Gastroesophageal sphincter (tissue), 4 donors: ENCODE results near the gene POU2F1. TPM values are rescaled to one million over a fixed set of nuclear protein-coding genes. Genes with fewer than 3 reads are reported as not detected.
"Not testable (repeated sequence)": the region's sequence is repeated elsewhere in the genome, so short reads cannot be mapped to it uniquely, and the experiment has no call there.

Experiments
- ATAC-seq: fragments of 150-250 bp; one replicate; pipeline ENCODE4 v1.9.1; 2016; ENCODE audit warnings: mild to moderate bottlenecking, moderate library complexity
- H3K27ac ChIP-seq, 4 donors: fragments of 200-600 bp; sonication (generic) in 3 of 4; 1 replicate in 3 of 4; 2 replicates in 1 of 4; pipeline ENCODE4 v1.5.1; 2016 to 2019
- H3K27me3 ChIP-seq: fragments of 200-600 bp; sonication (generic); one replicate; pipeline ENCODE4 v1.5.1; 2019
- H3K36me3 ChIP-seq, 2 donors: fragments of 200-600 bp; sonication (generic); one replicate each; pipeline ENCODE4 v1.5.1; 2019; ENCODE audit warnings: control low read depth in 1 of 2
- H3K4me1 ChIP-seq, 3 donors: fragments of 200-600 bp; sonication (generic); 1 replicate in 2 of 3; 2 replicates in 1 of 3; pipeline ENCODE4 v1.5.1; 2016 to 2019; ENCODE audit warnings: control low read depth in 2 of 3
- H3K4me3 ChIP-seq, 2 donors: fragments of 200-600 bp; sonication (generic); one replicate each; pipeline ENCODE4 v1.5.1; 2019; ENCODE audit warnings: mild to moderate bottlenecking in 1 of 2, moderate library complexity in 1 of 2
- H3K9me3 ChIP-seq, 3 donors: fragments of 200-600 bp; sonication (generic); one replicate each; pipeline ENCODE4 v1.5.1; 2017 to 2019; ENCODE audit warnings: control low read depth in 2 of 3
- CTCF ChIP-seq, 4 experiments: fragments of 200-600 bp in 2 of 4; fragments of 450-650 bp in 2 of 4; sonication (generic) in 1 of 4; IDR thresholded peaks; one replicate each; pipeline ENCODE4 v1.5.1; 2017 to 2019; ENCODE audit warnings: antibody characterized with exemption in 4 of 4, mild to moderate bottlenecking in 2 of 4, moderate library complexity in 2 of 4
- EP300 ChIP-seq: sonication (generic); formaldehyde crosslinking; IDR thresholded peaks from one replicate; pipeline ENCODE4 v1.6.1; 2017; ENCODE audit warnings: antibody characterized with exemption, mild to moderate bottlenecking
- POLR2A ChIP-seq, 2 donors: fragments of 450-650 bp; IDR thresholded peaks; one replicate each; pipeline ENCODE4 v1.6.1; 2017; ENCODE audit warnings: antibody characterized with exemption in 2 of 2, mild to moderate bottlenecking in 2 of 2, moderate library complexity in 1 of 2
- POLR2AphosphoS5 ChIP-seq: sonication (generic); formaldehyde crosslinking; IDR thresholded peaks from one replicate; pipeline ENCODE4 v1.6.1; 2017; ENCODE audit warnings: antibody characterized with exemption
- WGBS, 2 donors: methylation state at CpG; one replicate each; pipeline ENCODE4 v1.1.5; 2018; ENCODE audit warnings: low coverage in 1 of 2; 5-methylcytosine and 5-hydroxymethylcytosine counted together
- total RNA-seq, 4 donors: library from RNA; depleted of rRNA; stranded (reverse); fragments of >200 nt; gene quantifications; one replicate each; pipeline ENCODE4 v1.1.0, GENCODE V29; 2016

The POU2F1 gene
- total RNA-seq, 4 donors from 2014 or later: 8.0 to 15.7 (median 10.2) TPM

GRCh38 chr1:167317463-167317862 is 96.8 kb downstream of the POU2F1 start:
- Histone ChIP-seq H3K27ac (no peak overlapping the region), H3K27me3 (no peaks in the 10 kb centered on the region), H3K4me1 (no peaks in the 10 kb centered on the region), H3K4me3 (no peak overlapping the region), H3K9me3 (peaks cover 0 to 43% (median 0%) of the 10 kb centered on the region in 3 donors), H3K36me3 (peaks cover 0 to 26% of the 10 kb centered on the region in 2 donors)
- 100% methylated on average over 2 to 3 of the region's 3 CpGs for WGBS, 2 donors
- ATAC-seq: no peak
- TF ChIP-seq POLR2A (IDR thresholded peaks at IDR 0.05) (no peak), POLR2AphosphoS5 (no peak)

- H3K36me3 ChIP-seq: peaks cover 0 to 41% of the 10 kb centered on the region in 2 donors
- not testable (repeated sequence) for H3K27ac ChIP-seq, ATAC-seq, H3K4me3 ChIP-seq, H3K27me3 ChIP-seq, H3K4me1 ChIP-seq
- peaks cover 0 to 61% (median 0%) of the 10 kb centered on the region in 3 donors for H3K9me3 ChIP-seq
- WGBS, 2 donors: 100% methylated on average over 1 to 2 of the region's 2 CpGs
These were observed 98.5 kb downstream of the POU2F1 start for GRCh38 chr1:167319206-167319605.

- Histone ChIP-seq H3K4me1 (no peaks in the 10 kb centered on the region), H3K27me3 (no peaks in the 10 kb centered on the region), H3K9me3 (peaks cover 0 to 57% (median 0%) of the 10 kb centered on the region in 3 donors), H3K36me3 (peaks cover 0 to 42% of the 10 kb centered on the region in 2 donors), H3K27ac (no peak overlapping the region), H3K4me3 (no peak overlapping the region)
- no peak for ATAC-seq
- TF ChIP-seq EP300: no peak
- no peak for TF ChIP-seq POLR2AphosphoS5
- 100% methylated on average over 3 to 4 of the region's 8 CpGs for WGBS, 2 donors
These were observed 101.8 kb downstream of the POU2F1 start for GRCh38 chr1:167322483-167322882.

DNA sequence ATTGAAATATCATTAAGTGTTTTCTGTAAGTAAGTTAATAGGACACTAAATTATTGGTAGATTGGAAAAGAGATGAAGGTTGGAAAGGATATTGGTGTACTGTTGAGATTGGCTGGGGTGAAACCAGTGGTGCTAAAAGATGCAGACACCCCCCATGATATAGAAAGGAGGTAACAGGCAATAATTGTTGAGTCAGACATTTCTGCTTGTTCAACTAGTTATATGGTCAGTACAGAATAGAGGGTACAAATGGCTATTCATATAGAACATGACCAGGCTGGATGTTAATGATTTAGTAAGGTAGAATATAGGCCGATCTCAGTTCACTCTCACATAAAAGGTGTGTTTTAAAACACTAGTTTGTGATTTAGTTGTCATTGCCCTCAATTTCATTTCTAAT is 104.5 kb downstream of the POU2F1 start:
- no peak overlapping the region for H3K4me3 ChIP-seq
- peaks cover 0 to 31% of the 10 kb centered on the region in 2 donors for H3K36me3 ChIP-seq
- ATAC-seq: no peak
- no peak overlapping the region for H3K27ac ChIP-seq
- peaks cover 0 to 45% (median 0%) of the 10 kb centered on the region in 3 donors for H3K9me3 ChIP-seq
- no peak for TF ChIP-seq POLR2AphosphoS5
- no peak for TF ChIP-seq CTCF (IDR thresholded peaks at IDR 0.05)
- no peak for TF ChIP-seq POLR2A (IDR thresholded peaks at IDR 0.05)
- TF ChIP-seq EP300: no peak
- WGBS, 2 donors: 94 to 100% methylated on average over 1 of the region's 1 CpG
- H3K27me3 ChIP-seq: no peaks in the 10 kb centered on the region
- peaks cover 0 to 17% (median 0%) of the 10 kb centered on the region in 3 donors for H3K4me1 ChIP-seq

DNA sequence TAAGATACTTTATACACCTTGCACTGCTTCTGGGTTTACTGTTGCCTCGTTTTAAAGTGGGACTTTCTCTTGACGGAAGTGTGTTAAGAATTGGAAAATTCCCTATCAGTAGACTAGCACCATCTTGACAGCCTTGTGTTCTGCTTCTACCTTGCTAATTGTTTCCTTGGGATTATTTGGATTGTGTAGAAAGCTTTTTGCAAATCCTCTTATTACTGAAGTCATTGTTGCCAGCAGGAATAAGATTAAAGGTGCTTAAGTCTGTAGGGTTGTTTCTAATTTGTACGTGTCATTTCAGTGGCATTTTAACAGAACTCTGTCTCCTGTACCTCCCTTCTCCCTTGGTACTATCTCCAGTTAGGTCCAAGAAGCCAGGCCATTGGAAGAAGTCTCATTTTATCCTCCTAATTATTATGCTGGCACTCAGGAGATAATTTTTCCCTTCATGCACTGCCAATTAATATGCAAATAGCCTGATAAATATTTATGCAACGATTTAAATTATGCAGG is 107.7 kb downstream of the POU2F1 start:
- Histone ChIP-seq H3K9me3 (peaks cover 0 to 13% (median 0%) of the 10 kb centered on the region in 3 donors), H3K4me1 (peaks cover 0 to 32% (median 0%) of the 10 kb centered on the region in 3 donors), H3K27ac (no peak overlapping the region), H3K27me3 (no peaks in the 10 kb centered on the region), H3K4me3 (no peak overlapping the region), H3K36me3 (peaks cover 0 to 19% of the 10 kb centered on the region in 2 donors)
- ATAC-seq: no peak
- 64 to 86% methylated on average over 3 to 4 of the region's 4 CpGs for WGBS, 2 donors
- no peak for TF ChIP-seq EP300
- no peak for TF ChIP-seq POLR2A (IDR thresholded peaks at IDR 0.05)
- TF ChIP-seq POLR2AphosphoS5: no peak
- no peak for TF ChIP-seq CTCF (IDR thresholded peaks at IDR 0.05)

- ATAC-seq: no peak
- no peak overlapping the region for H3K4me3 ChIP-seq
- H3K27me3 ChIP-seq: no peaks in the 10 kb centered on the region
- H3K4me1 ChIP-seq: peaks cover 0 to 32% (median 0%) of the 10 kb centered on the region in 3 donors
- H3K9me3 ChIP-seq: peaks cover 0 to 7% (median 0%) of the 10 kb centered on the region in 3 donors
- H3K36me3 ChIP-seq: peaks cover 0 to 13% of the 10 kb centered on the region in 2 donors
- TF ChIP-seq CTCF (IDR thresholded peaks at IDR 0.05) (no peak), EP300 (no peak), POLR2AphosphoS5 (no peak), POLR2A (IDR thresholded peaks at IDR 0.05) (no peak)
- H3K27ac ChIP-seq: no peak overlapping the region
- 62 to 78% methylated on average over 4 to 8 of the region's 8 CpGs for WGBS, 2 donors
These were observed 108.3 kb downstream of the POU2F1 start for GRCh38 chr1:167328816-167329483.
